Left ventricle myocardium inferior (tissue), 1 donor: ENCODE results near the gene CCNG2. TPM values are rescaled to one million over a fixed set of nuclear protein-coding genes. Genes with fewer than 3 reads are reported as not detected.
A peak's percentile ranks its signal among the peaks of the same experiment; 100 is the strongest.

ENCODE experiments used
- DNase-seq: peaks from one replicate; pipeline ENCODE4 v3.0.0-alpha.2; 2020
- H3K27ac ChIP-seq: fragments of 200-600 bp; replicated peaks from 2 replicates; pipeline ENCODE4 v1.8.0; 2021
- H3K27me3 ChIP-seq: fragments of 200-600 bp; 2 replicates; pipeline ENCODE4 v1.8.0; 2021; ENCODE audit warnings: low read depth
- H3K36me3 ChIP-seq: fragments of 200-600 bp; 2 replicates; pipeline ENCODE4 v1.8.0; 2021
- H3K4me1 ChIP-seq: fragments of 200-600 bp; 2 replicates; pipeline ENCODE4 v1.8.0; 2021
- H3K4me3 ChIP-seq: fragments of 200-600 bp; 2 replicates; pipeline ENCODE4 v1.8.0; 2021; ENCODE audit warnings: mild to moderate bottlenecking, moderate library complexity
- H3K9me3 ChIP-seq: fragments of 200-600 bp; replicated peaks from 2 replicates; pipeline ENCODE4 v1.8.0; 2021
- intact Hi-C: fragments of 100-400 bp; cut with micrococcal nuclease; formaldehyde crosslinking; loops from one replicate; pipeline ENCODE4 v1.11.0; 2022
- total RNA-seq: library from RNA; stranded (reverse); fragmentation: NEBNext Ultra II Directional; extraction: Animal tissue kit (Norgen Biotek cat#: 25700); gene quantifications from one replicate; pipeline ENCODE4 v1.2.1, GENCODE V29; 2021
- TF ChIP-seq, protein P1 (sequence below): fragments of 200-600 bp; IDR thresholded peaks from 2 replicates; pipeline ENCODE4 v1.8.0; 2021; ENCODE audit warnings: antibody characterized with exemption, mild to moderate bottlenecking, borderline replicate concordance
- donor health status: DM: no; HTN: yes; CAD: no; lungs with severe emphysema.

Gene CCNG2
- total RNA-seq, 1 donor from 2014 or later: 8.5 TPM

DNA sequence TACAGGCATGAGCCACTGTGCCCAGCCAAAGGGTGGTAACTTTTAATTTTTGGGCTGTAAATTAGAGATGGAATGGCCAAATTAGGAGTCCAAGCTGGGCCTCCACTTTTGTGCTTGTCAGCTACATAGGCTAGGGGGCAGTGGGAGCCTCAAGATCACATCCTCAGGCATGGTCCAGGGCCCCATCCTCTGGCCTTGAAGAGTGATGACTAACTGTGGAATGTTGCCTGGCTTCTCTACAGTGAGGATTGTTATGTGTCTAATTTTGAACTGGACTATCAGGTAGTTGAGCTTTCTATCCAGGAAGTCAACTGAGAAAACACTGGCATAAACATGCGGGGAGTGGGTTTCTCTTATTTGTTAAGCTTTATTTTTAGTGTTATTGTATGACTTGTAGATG lies 33.0 kb downstream of the CCNG2 start:
- no peak overlapping the region for H3K4me3 ChIP-seq

DNA sequence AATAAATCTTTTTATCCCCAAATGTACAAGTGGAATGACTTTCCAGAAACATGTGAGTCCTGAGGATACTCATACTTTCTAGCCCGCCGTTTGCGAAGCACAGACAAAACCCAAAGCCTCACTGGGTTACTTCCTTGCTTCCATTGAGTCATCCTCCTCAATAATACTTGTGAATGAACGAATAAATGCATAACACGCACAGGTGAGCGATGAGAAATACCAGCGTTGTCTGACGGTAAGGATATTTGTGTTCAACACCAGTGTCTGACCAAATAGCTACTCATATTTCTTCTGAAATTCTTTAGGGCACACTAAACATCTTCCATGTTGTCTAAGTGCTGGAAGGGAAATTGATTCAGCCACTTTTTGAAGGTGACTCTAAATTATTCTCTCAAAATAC lies 36.0 kb downstream of the CCNG2 start:
- no peaks in the 10 kb centered on the region for H3K9me3 ChIP-seq
- H3K4me3 ChIP-seq: no peak overlapping the region
- intact Hi-C loops: no loop called here

More for the DNA sequence above, 33.0 kb downstream of the CCNG2 start:
- peaks cover 2% of the 10 kb centered on the region for H3K4me1 ChIP-seq
- TF ChIP-seq, protein P1, sequence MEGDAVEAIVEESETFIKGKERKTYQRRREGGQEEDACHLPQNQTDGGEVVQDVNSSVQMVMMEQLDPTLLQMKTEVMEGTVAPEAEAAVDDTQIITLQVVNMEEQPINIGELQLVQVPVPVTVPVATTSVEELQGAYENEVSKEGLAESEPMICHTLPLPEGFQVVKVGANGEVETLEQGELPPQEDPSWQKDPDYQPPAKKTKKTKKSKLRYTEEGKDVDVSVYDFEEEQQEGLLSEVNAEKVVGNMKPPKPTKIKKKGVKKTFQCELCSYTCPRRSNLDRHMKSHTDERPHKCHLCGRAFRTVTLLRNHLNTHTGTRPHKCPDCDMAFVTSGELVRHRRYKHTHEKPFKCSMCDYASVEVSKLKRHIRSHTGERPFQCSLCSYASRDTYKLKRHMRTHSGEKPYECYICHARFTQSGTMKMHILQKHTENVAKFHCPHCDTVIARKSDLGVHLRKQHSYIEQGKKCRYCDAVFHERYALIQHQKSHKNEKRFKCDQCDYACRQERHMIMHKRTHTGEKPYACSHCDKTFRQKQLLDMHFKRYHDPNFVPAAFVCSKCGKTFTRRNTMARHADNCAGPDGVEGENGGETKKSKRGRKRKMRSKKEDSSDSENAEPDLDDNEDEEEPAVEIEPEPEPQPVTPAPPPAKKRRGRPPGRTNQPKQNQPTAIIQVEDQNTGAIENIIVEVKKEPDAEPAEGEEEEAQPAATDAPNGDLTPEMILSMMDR: no peak
- H3K36me3 ChIP-seq: no peaks in the 10 kb centered on the region
- intact Hi-C loops: no loop called here
- H3K27me3 ChIP-seq: peaks cover 22% of the 10 kb centered on the region
- H3K9me3 ChIP-seq: no peaks in the 10 kb centered on the region
- no peak for DNase-seq
- no peak overlapping the region for H3K27ac ChIP-seq

DNA sequence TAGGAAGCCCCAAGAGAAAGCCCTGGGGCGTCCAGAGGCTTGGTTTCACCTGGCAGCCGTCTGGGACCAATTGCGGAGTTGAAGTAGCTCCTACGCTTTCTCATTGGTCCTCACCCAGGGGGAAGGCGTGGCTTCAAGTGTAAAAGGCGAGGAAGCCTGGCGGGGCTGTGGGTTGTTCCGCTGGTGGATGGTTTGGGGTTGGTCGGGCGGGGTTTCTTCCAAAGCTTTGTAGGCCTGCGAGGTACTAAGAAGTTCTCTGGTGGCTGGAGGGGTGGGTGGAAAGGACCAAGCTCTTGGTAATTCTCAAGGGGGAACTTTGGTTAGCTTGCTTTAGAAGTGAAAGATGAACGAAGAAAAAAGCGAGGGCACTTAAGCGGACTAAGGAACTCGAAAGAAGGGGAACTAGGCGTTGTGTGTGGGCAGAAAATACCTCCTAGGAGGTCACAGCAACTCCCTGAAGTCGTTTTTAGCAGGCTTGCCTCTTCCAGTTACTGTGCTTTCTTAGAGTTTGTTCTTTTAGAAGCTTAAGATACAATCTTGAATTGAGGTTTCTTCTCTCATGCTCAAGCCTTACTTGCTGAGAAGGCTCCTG lies 36.6 kb downstream of the CCNG2 start:
- Histone ChIP-seq H3K27me3 (peaks cover 42% of the 10 kb centered on the region), H3K36me3 (no peaks in the 10 kb centered on the region), H3K4me3 (no peak overlapping the region), H3K27ac (no peak overlapping the region), H3K4me1 (no peaks in the 10 kb centered on the region), H3K9me3 (no peaks in the 10 kb centered on the region)
- DNase-seq: peak; percentile 46
- TF ChIP-seq, protein P1: no peak
- intact Hi-C loops: no loop called here

More for the DNA sequence above, 36.0 kb downstream of the CCNG2 start:
- H3K27ac ChIP-seq: no peak overlapping the region
- no peak for DNase-seq
- no peaks in the 10 kb centered on the region for H3K36me3 ChIP-seq
- TF ChIP-seq, protein P1: no peak
- H3K27me3 ChIP-seq: peaks cover 42% of the 10 kb centered on the region
- no peaks in the 10 kb centered on the region for H3K4me1 ChIP-seq

DNA sequence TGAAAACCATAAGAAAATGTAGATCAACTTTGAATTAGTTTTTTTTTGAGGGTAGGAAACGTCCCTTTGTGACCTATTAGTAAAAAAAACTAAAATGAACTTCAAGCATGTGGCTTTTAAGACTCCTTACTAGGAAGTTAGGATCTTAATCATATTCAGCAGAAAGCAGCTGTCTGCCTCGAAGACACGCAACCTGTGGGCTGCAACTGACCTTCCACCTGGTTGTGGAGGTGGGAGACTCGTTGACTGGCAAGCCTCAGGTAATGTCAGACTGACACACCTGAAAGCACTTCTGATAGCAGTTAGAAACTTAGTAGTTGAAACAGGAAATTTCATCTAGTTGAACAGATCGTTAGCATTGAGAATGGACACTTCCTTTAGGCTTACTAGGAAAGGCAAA lies 37.4 kb downstream of the CCNG2 start:
- Histone ChIP-seq H3K4me3 (no peak overlapping the region), H3K27me3 (peaks cover 42% of the 10 kb centered on the region), H3K36me3 (no peaks in the 10 kb centered on the region), H3K27ac (no peak overlapping the region), H3K9me3 (no peaks in the 10 kb centered on the region), H3K4me1 (no peaks in the 10 kb centered on the region)
- intact Hi-C loops: no loop called here
- TF ChIP-seq, protein P1: no peak
- DNase-seq: no peak

DNA sequence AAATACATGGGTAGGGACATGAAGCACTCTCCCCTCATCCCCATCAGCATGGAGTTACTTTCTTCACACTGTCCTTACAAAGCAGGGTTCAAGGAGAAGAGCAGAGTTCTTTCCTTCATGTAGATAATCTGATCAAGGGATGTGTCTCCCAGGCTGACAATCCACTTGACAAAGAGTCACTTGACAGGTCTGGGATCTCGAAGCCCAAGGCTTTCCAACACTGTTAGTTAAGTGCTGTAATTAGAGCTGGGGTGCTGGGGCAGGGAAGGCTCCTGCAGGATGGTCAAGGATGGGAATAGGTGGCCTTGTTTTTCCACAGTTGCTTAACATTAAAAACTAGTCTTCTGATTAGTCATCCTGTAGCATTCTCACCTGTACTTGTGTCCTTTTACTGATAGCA lies 38.0 kb downstream of the CCNG2 start:
- DNase-seq: no peak
- TF ChIP-seq, protein P1: no peak
- Histone ChIP-seq H3K4me1 (no peaks in the 10 kb centered on the region), H3K27me3 (peaks cover 42% of the 10 kb centered on the region), H3K4me3 (no peak overlapping the region), H3K27ac (no peak overlapping the region), H3K9me3 (no peaks in the 10 kb centered on the region), H3K36me3 (no peaks in the 10 kb centered on the region)
- intact Hi-C loops: no loop called here

DNA sequence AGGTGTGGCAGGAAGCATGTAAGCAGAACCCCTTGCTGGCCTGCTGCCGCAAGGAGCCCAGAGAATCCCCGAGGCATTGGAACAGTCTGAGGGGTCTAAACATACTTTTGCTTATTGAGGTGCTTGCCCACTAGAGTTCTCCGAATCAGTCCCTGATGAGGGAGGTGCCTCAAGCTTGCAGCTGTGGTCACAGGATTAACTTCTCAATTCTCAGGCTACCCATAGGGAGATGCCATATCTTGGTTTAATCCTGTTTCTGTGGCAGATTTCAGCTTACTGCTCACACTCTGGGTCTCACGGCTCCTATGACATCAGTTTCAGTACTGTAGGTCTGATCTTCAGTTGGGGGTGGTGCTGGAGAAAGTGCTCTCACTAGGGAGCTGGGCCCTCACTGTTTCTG lies 39.9 kb downstream of the CCNG2 start:
- H3K27ac ChIP-seq: no peak overlapping the region
- intact Hi-C loops: no loop called here
- no peaks in the 10 kb centered on the region for H3K9me3 ChIP-seq
- no peak for DNase-seq
- H3K27me3 ChIP-seq: peaks cover 46% of the 10 kb centered on the region
- no peak overlapping the region for H3K4me3 ChIP-seq
- TF ChIP-seq, protein P1: no peak
- H3K4me1 ChIP-seq: no peaks in the 10 kb centered on the region
- no peaks in the 10 kb centered on the region for H3K36me3 ChIP-seq
